ENCODE results near the gene NKX3-2.

NKX3-2 gene

DNA sequence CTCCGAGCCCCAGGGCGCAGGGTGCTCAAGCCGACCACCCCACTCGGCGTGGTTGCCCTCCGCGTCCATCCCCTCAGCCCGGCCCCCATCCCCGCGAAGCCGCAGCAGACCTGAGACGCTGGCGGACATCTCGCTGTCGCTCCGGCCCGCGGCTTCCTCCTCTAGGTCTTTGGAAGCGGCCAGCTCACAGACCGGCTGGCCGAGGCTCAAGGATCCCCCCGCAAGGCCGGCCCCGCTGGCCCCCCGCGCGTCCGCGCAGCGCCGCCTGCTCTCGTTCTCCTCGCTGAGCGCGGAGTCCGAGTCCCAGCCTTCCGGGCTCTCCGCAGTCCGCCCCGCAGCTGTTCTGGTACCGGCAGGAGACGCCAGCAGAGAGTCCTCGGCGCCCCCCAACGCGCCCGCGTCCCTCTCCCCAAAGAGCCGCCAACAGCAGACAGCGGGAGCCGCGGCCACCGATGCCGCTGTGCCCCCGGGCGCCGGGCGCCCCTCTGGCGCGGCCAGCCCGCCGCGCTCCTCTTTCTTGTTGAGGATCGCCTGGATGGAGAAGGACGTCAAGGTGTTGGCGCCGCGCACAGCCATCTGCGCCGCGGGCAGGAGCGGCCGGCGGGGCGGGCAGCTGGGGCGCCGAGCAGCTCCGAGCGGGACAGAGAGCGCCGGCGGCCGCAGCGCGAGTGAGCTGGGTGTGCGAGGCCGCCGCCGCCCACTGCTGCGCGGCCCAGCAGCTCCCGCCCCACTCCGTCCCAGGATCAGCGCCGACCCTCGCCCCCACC is at the start of gene NKX3-2:
Gene NKX3-2 (minus strand): TSS at position 670 of the 767 bp plus-strand sequence. CDS start 94 bp downstream, at position 576.
- H3K27me3 ChIP-seq (ENCODE audit: low read length) = no peaks in the 10 kb centered on the region
- H2AFZ ChIP-seq (ENCODE audit: low read depth, low read length, severe bottlenecking) = no peak within 1 kb of the TSS
- H4K20me1 ChIP-seq (ENCODE audit: low read depth, low read length) = no peaks in the 10 kb centered on the region
- 0 out of 2 replicates have a peak, but pooled peaks cover 5% of the 10 kb centered on the region for H3F3A ChIP-seq (ENCODE audit: insufficient read depth)
- TF ChIP-seq CTCF (IDR thresholded peaks at IDR 0.05; ENCODE audit: insufficient read depth, low read length, poor library complexity, severe bottlenecking) (no peak), EZH2phosphoT487 (conservative IDR thresholded peaks at IDR 0.05; ENCODE audit: low read length) (no peak)
- H3K4me3 ChIP-seq (ENCODE audit: insufficient read depth, low read length, poor library complexity, severe bottlenecking) = no peak within 1 kb of the TSS
- H3K9me3 ChIP-seq (ENCODE audit: insufficient read depth, low read length) = no peaks in the 10 kb centered on the region
- H3K36me3 ChIP-seq (ENCODE audit: low read length) = no peaks in the 10 kb centered on the region
- H3K9ac ChIP-seq (ENCODE audit: low read length) = no peak within 1 kb of the TSS
- no peak within 1 kb of the TSS for H3K27ac ChIP-seq (ENCODE audit: low read depth, low read length)
- no peak within 1 kb of the TSS for H3K4me2 ChIP-seq (ENCODE audit: low read depth, low read length, poor library complexity, severe bottlenecking)
- H3K79me2 ChIP-seq (ENCODE audit: insufficient read depth, low read length) = no peaks in the 10 kb centered on the region
- H3K9me2 ChIP-seq (replicated peaks; ENCODE audit: insufficient read depth, low read length) = no peaks in the 10 kb centered on the region

DNA sequence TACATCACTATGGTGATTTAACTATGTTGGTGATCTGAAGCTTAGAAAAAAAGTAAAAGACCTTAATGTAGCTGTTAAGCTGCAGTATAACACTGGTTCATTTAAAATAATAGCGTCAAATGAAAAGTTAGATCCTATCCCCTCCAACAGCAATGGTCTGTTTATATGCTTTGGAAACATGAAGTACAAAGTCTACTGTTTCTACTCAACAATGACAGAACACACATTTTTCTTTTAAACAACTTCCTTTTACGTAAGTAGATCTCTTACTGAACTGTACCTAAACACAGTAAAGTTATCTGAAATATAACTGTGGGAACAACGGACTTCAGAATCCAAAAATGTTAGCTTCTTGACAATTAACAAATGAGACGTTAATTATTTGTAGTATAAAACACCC is 47.9 kb upstream of the NKX3-2 start:
- Histone ChIP-seq H3K9me3 (ENCODE audit: insufficient read depth, low read length) (no peaks in the 10 kb centered on the region), H3F3A (ENCODE audit: insufficient read depth) (no peaks in the 10 kb centered on the region), H4K20me1 (ENCODE audit: low read depth, low read length) (no peaks in the 10 kb centered on the region), H3K9me2 (replicated peaks; ENCODE audit: insufficient read depth, low read length) (no peaks in the 10 kb centered on the region), H3K4me3 (ENCODE audit: insufficient read depth, low read length, poor library complexity, severe bottlenecking) (no peak overlapping the region), H3K27ac (ENCODE audit: low read depth, low read length) (no peak overlapping the region), H2AFZ (ENCODE audit: low read depth, low read length, severe bottlenecking) (no peak overlapping the region), H3K9ac (ENCODE audit: low read length) (no peak overlapping the region), H3K27me3 (ENCODE audit: low read length) (no peaks in the 10 kb centered on the region), H3K36me3 (ENCODE audit: low read length) (peaks cover 36% of the 10 kb centered on the region), H3K79me2 (ENCODE audit: insufficient read depth, low read length) (no peaks in the 10 kb centered on the region), H3K4me2 (ENCODE audit: low read depth, low read length, poor library complexity, severe bottlenecking) (no peak overlapping the region)
- TF ChIP-seq CTCF (IDR thresholded peaks at IDR 0.05; ENCODE audit: insufficient read depth, low read length, poor library complexity, severe bottlenecking) = no peak
- TF ChIP-seq EZH2phosphoT487 (conservative IDR thresholded peaks at IDR 0.05; ENCODE audit: low read length) = no peak

GRCh38 chr4:13590766-13591165 is 46.5 kb upstream of the NKX3-2 start:
- Histone ChIP-seq H3K9ac (ENCODE audit: low read length) (no peak overlapping the region), H3K36me3 (ENCODE audit: low read length) (peaks cover 44% of the 10 kb centered on the region), H3K4me3 (ENCODE audit: insufficient read depth, low read length, poor library complexity, severe bottlenecking) (no peak overlapping the region), H3K9me2 (replicated peaks; ENCODE audit: insufficient read depth, low read length) (no peaks in the 10 kb centered on the region), H4K20me1 (ENCODE audit: low read depth, low read length) (no peaks in the 10 kb centered on the region), H3K4me2 (ENCODE audit: low read depth, low read length, poor library complexity, severe bottlenecking) (no peak overlapping the region), H3K27me3 (ENCODE audit: low read length) (no peaks in the 10 kb centered on the region), H3K9me3 (ENCODE audit: insufficient read depth, low read length) (no peaks in the 10 kb centered on the region), H3K79me2 (ENCODE audit: insufficient read depth, low read length) (no peaks in the 10 kb centered on the region), H2AFZ (ENCODE audit: low read depth, low read length, severe bottlenecking) (no peak overlapping the region), H3K27ac (ENCODE audit: low read depth, low read length) (no peak overlapping the region), H3F3A (ENCODE audit: insufficient read depth) (no peaks in the 10 kb centered on the region)
- no peak for TF ChIP-seq CTCF (IDR thresholded peaks at IDR 0.05; ENCODE audit: insufficient read depth, low read length, poor library complexity, severe bottlenecking)

Data from SU-DHL-6 (cell line).